HG03060 (cell line): ENCODE results near the gene ANKIB1.
"Not testable (repeated sequence)": the region's sequence is repeated elsewhere in the genome, so short reads cannot be mapped to it uniquely, and the experiment has no call there.

ENCODE experiments used
- ATAC-seq: cut with Tn5 transposase; IDR thresholded peaks from one replicate; pipeline ENCODE4 v1.9.1; 2021; ENCODE audit warnings: low read depth, moderate number of reproducible peaks; ENCODE audit not compliant: unreplicated experiment

The ANKIB1 gene

DNA sequence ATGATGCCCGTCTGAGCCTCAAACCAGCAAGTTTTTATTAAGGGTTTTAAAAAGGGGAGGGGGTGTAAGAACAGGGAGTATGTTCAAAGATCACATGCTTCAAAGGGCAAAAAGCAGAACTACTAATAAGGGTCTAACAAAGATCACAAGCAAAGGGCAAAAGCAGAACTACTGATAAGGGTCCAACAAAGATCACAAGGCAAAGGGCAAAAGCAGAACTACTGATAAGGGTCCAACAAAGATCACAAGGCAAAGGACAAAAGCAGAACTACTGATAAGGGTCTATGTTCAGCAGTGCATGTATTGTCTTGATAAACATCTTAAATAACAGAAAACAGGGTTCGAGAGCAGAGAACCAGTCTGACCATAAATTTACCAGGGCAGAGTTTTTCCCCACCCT is 196.9 kb downstream of the ANKIB1 start:
- ATAC-seq: not testable (repeated sequence)

GRCh38 chr7:92446869-92447344 is 201.1 kb downstream of the ANKIB1 start:
- ATAC-seq: no peak

DNA sequence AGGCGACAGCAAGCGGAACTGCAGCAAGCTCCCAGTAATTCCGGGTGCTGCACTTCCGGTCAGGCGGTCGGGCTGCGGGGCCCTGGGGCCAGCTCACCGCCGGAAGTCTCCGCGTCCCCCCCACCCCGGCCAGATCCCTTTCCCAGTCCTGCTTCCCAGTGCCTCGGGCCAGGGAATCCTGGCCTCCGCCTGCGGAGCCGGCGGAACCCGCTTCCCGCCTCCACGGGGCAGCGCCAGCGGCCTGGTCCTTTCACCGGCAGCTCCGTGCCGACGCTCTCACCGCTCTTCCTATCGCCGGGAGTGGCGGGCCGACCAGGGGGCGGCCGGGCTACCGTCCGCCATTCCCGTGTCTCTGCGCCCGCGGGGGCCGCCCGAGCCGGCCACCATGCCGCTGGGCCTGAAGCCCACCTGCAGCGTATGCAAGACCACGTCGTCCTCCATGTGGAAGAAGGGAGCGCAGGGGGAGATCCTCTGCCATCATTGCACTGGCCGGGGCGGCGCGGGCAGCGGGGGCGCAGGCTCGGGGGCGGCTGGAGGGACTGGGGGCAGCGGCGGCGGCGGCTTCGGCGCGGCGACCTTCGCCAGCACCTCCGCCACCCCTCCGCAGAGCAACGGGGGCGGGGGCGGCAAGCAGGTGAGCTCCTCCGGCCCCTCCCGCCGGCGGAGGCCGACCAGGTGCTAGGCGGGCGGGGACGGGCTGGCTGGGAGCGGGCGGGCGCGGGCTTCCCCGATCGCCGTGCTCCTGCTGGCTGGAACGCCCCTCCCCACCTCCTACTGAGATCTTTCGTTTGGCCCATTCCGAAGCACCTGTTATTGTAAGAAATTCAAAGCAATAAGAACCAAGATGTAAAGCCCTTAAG is 201.8 kb downstream of the ANKIB1 start, which contains the start of gene GATAD1:
Gene GATAD1, plus strand, starts transcription at position 138 of the 860 bp plus-strand sequence. Its CDS starts 248 bp downstream, at position 386.
- peak; percentile 76 for ATAC-seq

GRCh38 chr7:92448205-92448747 is 202.5 kb downstream of the ANKIB1 start:
- ATAC-seq: peak; percentile 38
